ENCODE results near the gene SLC28A3. TPM values are rescaled to one million over a fixed set of nuclear protein-coding genes. Genes with fewer than 3 reads are reported as not detected.

The SLC28A3 gene
- total and polyA plus RNA-seq, 2 donors (not counting 3 experiments of a cell fraction or from before 2014, with no cell fraction given) = not detected

GRCh38 chr9:84238652-84239051 lies 101.9 kb downstream of the SLC28A3 start:
- no peaks in the 10 kb centered on the region for H3K9me3 ChIP-seq (replicated peaks; ENCODE audit: control insufficient read depth, insufficient read depth, low read length)
- no peak overlapping the region for H3K4me2 ChIP-seq (ENCODE audit: insufficient read depth, low read length)
- dilution Hi-C loops (cut with MboI; ENCODE audit: extremely low pct_ligation_motif_present, low sequenced_read_pairs) (no loop called here), intact Hi-C loops (cut with micrococcal nuclease) (no loop called here)
- FAIRE-seq = no peak
- H3K4me1 ChIP-seq (ENCODE audit: control insufficient read depth, extremely low read depth, insufficient read depth, low read length) = no peaks in the 10 kb centered on the region
- no peaks in the 10 kb centered on the region for H3K9me1 ChIP-seq (replicated peaks; ENCODE audit: control insufficient read depth, extremely low read depth, insufficient read depth, low read length)
- no peak for DNase-seq (ENCODE audit: low read depth, low spot score)
- ChIA-PET POLR2A (no interaction called here), CTCF (interaction anchor here (1.2 kb wide), 1 partner anchor 10 kb away, joined by 4 read pairs; no protein-coding TSS in a partner anchor)
- H3K4me3 ChIP-seq (replicated peaks in 1 of 3; ENCODE audit: insufficient read depth in 1 of 3, low read depth in 1 of 3, low read length in 3 of 3) = no peak overlapping the region
- no peaks in the 10 kb centered on the region for H4K20me1 ChIP-seq (replicated peaks; ENCODE audit: control insufficient read depth, extremely low read depth, insufficient read depth, low read length)
- H3K36me3 ChIP-seq (ENCODE audit: control insufficient read depth in 2 of 2, extremely low read depth in 1 of 2, insufficient read depth in 2 of 2, low read length in 2 of 2) = no peaks in the 10 kb centered on the region
- BruUV-seq (replicated peaks) = no TSS peak
- H3K79me2 ChIP-seq (ENCODE audit: control insufficient read depth, insufficient read depth, low read length) = no peaks in the 10 kb centered on the region
- peaks cover 0 to 5% of the 10 kb centered on the region in 2 experiments for H3K27me3 ChIP-seq (ENCODE audit: control insufficient read depth in 2 of 2, insufficient read depth in 2 of 2, low read length in 2 of 2)
- no peak overlapping the region for H2AFZ ChIP-seq (ENCODE audit: low read depth, low read length)
- H3K27ac ChIP-seq (ENCODE audit: insufficient read depth, low read depth, low read length) = no peak overlapping the region
- TF ChIP-seq MAX (IDR thresholded peaks at IDR 0.05; ENCODE audit: insufficient read depth, insufficient read length) (no peak), POLR2AphosphoS5 (IDR thresholded peaks at IDR 0.05; ENCODE audit: insufficient read depth, low read depth, low read length) (no peak), POLR2A (IDR thresholded peaks at IDR 0.05; ENCODE audit: low read depth, low read length) (no peak), CTCF (IDR thresholded peaks at IDR 0.05; ENCODE audit: extremely low read depth in 1 of 2, insufficient read depth in 1 of 2, low read depth in 1 of 2, low read length in 2 of 2) (peak; percentile 4 to 22)
- no peak overlapping the region for H3K9ac ChIP-seq (replicated peaks; ENCODE audit: extremely low read depth, insufficient read depth, low read length)

- no peaks in the 10 kb centered on the region for H4K20me1 ChIP-seq (replicated peaks; ENCODE audit: control insufficient read depth, extremely low read depth, insufficient read depth, low read length)
- ChIA-PET POLR2A (no interaction called here), CTCF (no interaction called here)
- TF ChIP-seq FOS (IDR thresholded peaks at IDR 0.05; ENCODE audit: borderline replicate concordance, insufficient read depth, low read length) = no peak
- no peak for TF ChIP-seq POLR2AphosphoS5 (IDR thresholded peaks at IDR 0.05; ENCODE audit: insufficient read depth, low read depth, low read length)
- H3K9me3 ChIP-seq (replicated peaks; ENCODE audit: control insufficient read depth, insufficient read depth, low read length) = no peaks in the 10 kb centered on the region
- H3K36me3 ChIP-seq (ENCODE audit: control insufficient read depth in 2 of 2, extremely low read depth in 1 of 2, insufficient read depth in 2 of 2, low read length in 2 of 2) = no peaks in the 10 kb centered on the region
- H3K4me3 ChIP-seq (replicated peaks in 1 of 3; ENCODE audit: insufficient read depth in 1 of 3, low read depth in 1 of 3, low read length in 3 of 3) = no peak overlapping the region
- dilution Hi-C loops (cut with MboI; ENCODE audit: extremely low pct_ligation_motif_present, low sequenced_read_pairs) = no loop called here
- no peaks in the 10 kb centered on the region for H3K9me1 ChIP-seq (replicated peaks; ENCODE audit: control insufficient read depth, extremely low read depth, insufficient read depth, low read length)
- intact Hi-C loops (cut with micrococcal nuclease) = no loop called here
- H3K4me1 ChIP-seq (ENCODE audit: control insufficient read depth, extremely low read depth, insufficient read depth, low read length) = no peaks in the 10 kb centered on the region
- no TSS peak for BruUV-seq (replicated peaks)
- H2AFZ ChIP-seq (ENCODE audit: low read depth, low read length) = no peak overlapping the region
- peaks cover 0 to 2% of the 10 kb centered on the region in 2 experiments for H3K27me3 ChIP-seq (ENCODE audit: control insufficient read depth in 2 of 2, insufficient read depth in 2 of 2, low read length in 2 of 2)
- H3K4me2 ChIP-seq (ENCODE audit: insufficient read depth, low read length) = no peak overlapping the region
- FAIRE-seq (no peak), DNase-seq (ENCODE audit: low read depth, low spot score) (no peak)
- no peak overlapping the region for H3K9ac ChIP-seq (replicated peaks; ENCODE audit: extremely low read depth, insufficient read depth, low read length)
- H3K27ac ChIP-seq (ENCODE audit: insufficient read depth, low read depth, low read length) = no peak overlapping the region
- no peaks in the 10 kb centered on the region for H3K79me2 ChIP-seq (ENCODE audit: control insufficient read depth, insufficient read depth, low read length)
Measured at GRCh38 chr9:84235511-84235910, 105.0 kb downstream of the SLC28A3 start.
